Osteocyte (in vitro differentiated cells): ENCODE results near the gene DLG2. TPM values are rescaled to one million over a fixed set of nuclear protein-coding genes. Genes with fewer than 3 reads are reported as not detected.

ENCODE experiments used
- DNase-seq: peaks from one replicate; pipeline ENCODE4 v3.0.0; 2021; ENCODE audit warnings: mixed read lengths; ENCODE audit not compliant: unreplicated experiment; ENCODE audit errors: extremely low spot score
- H3K27ac Mint-ChIP-seq: one replicate; pipeline ENCODE4 v1.8.0; 2021; ENCODE audit warnings: mild to moderate bottlenecking, mixed read lengths; ENCODE audit not compliant: unreplicated experiment
- H3K27me3 Mint-ChIP-seq: one replicate; pipeline ENCODE4 v1.8.0; 2021; ENCODE audit warnings: mixed read lengths; ENCODE audit not compliant: unreplicated experiment
- H3K36me3 Mint-ChIP-seq: one replicate; pipeline ENCODE4 v1.8.0; 2021; ENCODE audit warnings: mixed read lengths; ENCODE audit not compliant: unreplicated experiment
- H3K4me1 Mint-ChIP-seq: one replicate; pipeline ENCODE4 v1.8.0; 2021; ENCODE audit warnings: mixed read lengths; ENCODE audit not compliant: unreplicated experiment
- H3K4me3 Mint-ChIP-seq: one replicate; pipeline ENCODE4 v1.8.0; 2021; ENCODE audit warnings: mild to moderate bottlenecking, moderate library complexity, mixed read lengths; ENCODE audit not compliant: unreplicated experiment
- H3K9me3 Mint-ChIP-seq: one replicate; pipeline ENCODE4 v1.8.0; 2021; ENCODE audit warnings: mixed read lengths; ENCODE audit not compliant: unreplicated experiment
- total RNA-seq: library from RNA; stranded (reverse); gene quantifications from 2 replicates; pipeline ENCODE4 v1.2.1, GENCODE V29; 2021
- TF ChIP-seq, protein P1 (sequence below): fragments of 200-600 bp; sonication (generic); IDR thresholded peaks from 2 replicates; pipeline ENCODE4 v1.5.0; 2021; ENCODE audit warnings: antibody characterized with exemption, mild to moderate bottlenecking, moderate library complexity

Gene DLG2
- total RNA-seq, 1 donor from 2014 or later = 2.1 TPM

DNA sequence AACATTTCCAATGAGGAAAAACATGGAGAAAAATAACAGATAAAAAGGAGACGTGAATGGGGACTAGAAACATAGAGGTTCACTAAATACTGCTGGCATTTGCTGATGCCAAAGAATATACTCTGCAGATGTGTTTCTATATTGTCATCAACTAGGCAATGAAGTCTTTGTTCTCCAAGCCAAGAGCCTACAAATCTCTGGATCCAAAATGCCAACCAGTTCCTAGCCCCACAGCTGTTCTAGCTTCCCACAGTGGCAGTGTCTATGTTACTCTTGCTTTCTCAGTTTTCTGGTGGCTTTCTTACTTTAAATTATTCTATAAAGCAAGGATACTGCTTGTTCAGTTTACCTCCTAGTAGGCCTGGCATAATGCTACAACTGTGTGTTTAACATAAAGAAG is 1363.1 kb downstream of the DLG2 start:
- Mint-ChIP-seq H3K27ac (no peak overlapping the region), H3K4me3 (no peak overlapping the region), H3K27me3 (no peaks in the 10 kb centered on the region), H3K36me3 (no peaks in the 10 kb centered on the region), H3K9me3 (no peaks in the 10 kb centered on the region), H3K4me1 (no peaks in the 10 kb centered on the region)
- TF ChIP-seq, protein P1, sequence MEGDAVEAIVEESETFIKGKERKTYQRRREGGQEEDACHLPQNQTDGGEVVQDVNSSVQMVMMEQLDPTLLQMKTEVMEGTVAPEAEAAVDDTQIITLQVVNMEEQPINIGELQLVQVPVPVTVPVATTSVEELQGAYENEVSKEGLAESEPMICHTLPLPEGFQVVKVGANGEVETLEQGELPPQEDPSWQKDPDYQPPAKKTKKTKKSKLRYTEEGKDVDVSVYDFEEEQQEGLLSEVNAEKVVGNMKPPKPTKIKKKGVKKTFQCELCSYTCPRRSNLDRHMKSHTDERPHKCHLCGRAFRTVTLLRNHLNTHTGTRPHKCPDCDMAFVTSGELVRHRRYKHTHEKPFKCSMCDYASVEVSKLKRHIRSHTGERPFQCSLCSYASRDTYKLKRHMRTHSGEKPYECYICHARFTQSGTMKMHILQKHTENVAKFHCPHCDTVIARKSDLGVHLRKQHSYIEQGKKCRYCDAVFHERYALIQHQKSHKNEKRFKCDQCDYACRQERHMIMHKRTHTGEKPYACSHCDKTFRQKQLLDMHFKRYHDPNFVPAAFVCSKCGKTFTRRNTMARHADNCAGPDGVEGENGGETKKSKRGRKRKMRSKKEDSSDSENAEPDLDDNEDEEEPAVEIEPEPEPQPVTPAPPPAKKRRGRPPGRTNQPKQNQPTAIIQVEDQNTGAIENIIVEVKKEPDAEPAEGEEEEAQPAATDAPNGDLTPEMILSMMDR = no peak
- no peak for DNase-seq

DNA sequence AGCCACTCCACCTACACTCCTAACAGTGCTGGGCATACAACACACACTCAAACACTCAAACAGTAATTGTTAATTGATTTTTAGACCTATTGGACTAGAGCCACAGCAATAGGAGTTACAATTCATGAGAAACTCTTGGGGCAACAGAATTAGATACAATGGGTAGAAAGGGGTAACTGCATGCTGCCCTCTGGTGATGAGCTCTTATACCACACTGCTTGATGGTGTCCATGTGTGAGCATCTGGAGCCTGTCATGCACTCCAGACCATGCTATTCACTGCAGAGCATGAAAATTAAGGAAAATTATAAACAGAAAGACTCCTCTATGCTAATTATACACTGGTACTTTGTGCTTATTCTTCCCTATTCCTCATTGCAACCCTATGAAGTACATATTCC is 1365.4 kb downstream of the DLG2 start:
- H3K9me3 Mint-ChIP-seq = no peaks in the 10 kb centered on the region
- H3K27me3 Mint-ChIP-seq = no peaks in the 10 kb centered on the region
- TF ChIP-seq, protein P1 = no peak
- DNase-seq = no peak
- H3K4me1 Mint-ChIP-seq = no peaks in the 10 kb centered on the region
- no peak overlapping the region for H3K4me3 Mint-ChIP-seq
- H3K27ac Mint-ChIP-seq = no peak overlapping the region
- H3K36me3 Mint-ChIP-seq = no peaks in the 10 kb centered on the region

DNA sequence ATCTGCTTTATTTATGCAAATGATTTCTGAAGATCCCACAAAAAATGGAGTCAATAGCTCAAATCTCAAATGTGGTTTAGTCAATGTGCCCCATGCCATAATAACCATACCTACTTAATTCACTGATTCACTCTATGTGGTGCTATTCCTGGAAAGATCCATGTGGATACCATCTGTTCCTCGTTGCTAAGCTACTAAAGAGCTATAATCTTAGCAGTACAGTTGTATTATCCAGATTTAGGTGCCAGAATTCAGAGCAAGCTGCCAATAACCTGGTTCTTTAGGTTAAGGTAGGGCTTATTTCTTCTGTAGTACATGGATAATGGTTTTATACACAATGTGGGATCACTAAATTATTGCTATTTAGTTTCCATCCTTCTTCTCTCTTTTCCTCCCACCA is 1366.3 kb downstream of the DLG2 start:
- Mint-ChIP-seq H3K27me3 (no peaks in the 10 kb centered on the region), H3K9me3 (no peaks in the 10 kb centered on the region)
- DNase-seq = no peak

DNA sequence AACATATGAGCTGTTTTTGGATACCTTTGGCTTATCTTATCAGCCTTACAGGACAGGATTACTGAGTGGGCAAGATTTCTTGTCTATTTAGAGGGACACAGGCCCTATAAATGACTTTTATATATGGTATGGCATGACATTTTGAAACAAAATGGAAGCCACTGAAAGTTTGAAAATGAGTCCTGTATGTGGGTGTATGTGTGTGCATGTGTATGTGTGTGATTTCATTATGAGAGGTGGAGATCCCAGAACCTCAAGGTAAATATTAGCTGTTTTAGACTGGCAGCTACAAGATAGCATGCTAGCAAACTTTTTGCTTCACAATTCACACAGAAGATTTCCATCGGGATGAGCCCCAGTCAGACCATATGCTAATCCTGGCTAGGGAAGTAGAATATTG is 1370.5 kb downstream of the DLG2 start:
- no peak overlapping the region for H3K4me3 Mint-ChIP-seq
- H3K27me3 Mint-ChIP-seq = no peaks in the 10 kb centered on the region
- H3K27ac Mint-ChIP-seq = no peak overlapping the region
- H3K9me3 Mint-ChIP-seq = no peaks in the 10 kb centered on the region
- DNase-seq = no peak
- no peaks in the 10 kb centered on the region for H3K4me1 Mint-ChIP-seq
- TF ChIP-seq, protein P1 = no peak
- no peaks in the 10 kb centered on the region for H3K36me3 Mint-ChIP-seq

More for the DNA sequence above, 1366.3 kb downstream of the DLG2 start:
- TF ChIP-seq, protein P1 = no peak
- no peak overlapping the region for H3K4me3 Mint-ChIP-seq
- H3K27ac Mint-ChIP-seq = no peak overlapping the region
- H3K36me3 Mint-ChIP-seq = no peaks in the 10 kb centered on the region
- H3K4me1 Mint-ChIP-seq = no peaks in the 10 kb centered on the region

DNA sequence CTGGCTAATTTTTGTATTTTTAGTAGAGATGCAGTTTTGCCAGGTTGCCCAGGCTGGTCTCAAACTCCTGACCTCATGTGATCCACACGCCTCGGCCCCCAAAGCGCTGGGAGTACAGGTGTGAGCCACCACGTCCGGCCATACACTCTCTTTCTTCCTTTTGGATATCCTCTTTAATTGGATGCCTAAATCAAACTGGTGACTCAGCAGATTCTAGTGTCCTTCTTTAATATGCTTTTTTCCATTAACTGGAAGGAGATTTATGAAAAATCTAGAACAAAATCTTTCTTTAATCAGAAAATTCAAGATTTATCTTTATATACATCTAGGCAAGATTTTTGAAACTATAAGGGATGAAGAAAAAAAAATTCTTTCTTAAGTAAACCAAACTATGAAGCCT is 1371.7 kb downstream of the DLG2 start:
- TF ChIP-seq, protein P1 = no peak
- no peak for DNase-seq
- Mint-ChIP-seq H3K9me3 (no peaks in the 10 kb centered on the region), H3K4me3 (no peak overlapping the region), H3K27me3 (no peaks in the 10 kb centered on the region), H3K4me1 (no peaks in the 10 kb centered on the region), H3K27ac (no peak overlapping the region), H3K36me3 (no peaks in the 10 kb centered on the region)
